NCI-H2196 treated with DMSO at 0.1 percent for 48 hours (cell line): Measurements from ENCODE around the gene NHEJ1.

Source experiments
- DNase-seq: peaks from one replicate; lab custom pipeline; 2025; ENCODE audit not compliant: unreplicated experiment; lab: John Stamatoyannopoulos, UW

NHEJ1 gene

GRCh38 chr2:219031005-219031738 is 129.4 kb downstream of the NHEJ1 start:
- no peak for DNase-seq

GRCh38 chr2:219030177-219030940 is 130.3 kb downstream of the NHEJ1 start:
- no peak for DNase-seq

GRCh38 chr2:219029829-219030165 is 130.8 kb downstream of the NHEJ1 start:
- DNase-seq: peak; percentile 61

GRCh38 chr2:219028996-219029828 is 131.4 kb downstream of the NHEJ1 start:
- DNase-seq: no peak

- DNase-seq: no peak
Observed at GRCh38 chr2:219028141-219028540, 132.5 kb downstream of the NHEJ1 start.

GRCh38 chr2:219027511-219028055 is 133.0 kb downstream of the NHEJ1 start:
- DNase-seq: no peak

- DNase-seq: no peak
Observed at GRCh38 chr2:219026946-219027345, 133.7 kb downstream of the NHEJ1 start.

GRCh38 chr2:219025637-219026585 is 134.7 kb downstream of the NHEJ1 start:
- DNase-seq: no peak
